Measurements from ENCODE around the gene MRPL55. TPM values are rescaled to one million over a fixed set of nuclear protein-coding genes. Genes with fewer than 3 reads are reported as not detected.

The MRPL55 gene
- 41.7 and 74.7 TPM in 2 replicates for total RNA-seq

DNA sequence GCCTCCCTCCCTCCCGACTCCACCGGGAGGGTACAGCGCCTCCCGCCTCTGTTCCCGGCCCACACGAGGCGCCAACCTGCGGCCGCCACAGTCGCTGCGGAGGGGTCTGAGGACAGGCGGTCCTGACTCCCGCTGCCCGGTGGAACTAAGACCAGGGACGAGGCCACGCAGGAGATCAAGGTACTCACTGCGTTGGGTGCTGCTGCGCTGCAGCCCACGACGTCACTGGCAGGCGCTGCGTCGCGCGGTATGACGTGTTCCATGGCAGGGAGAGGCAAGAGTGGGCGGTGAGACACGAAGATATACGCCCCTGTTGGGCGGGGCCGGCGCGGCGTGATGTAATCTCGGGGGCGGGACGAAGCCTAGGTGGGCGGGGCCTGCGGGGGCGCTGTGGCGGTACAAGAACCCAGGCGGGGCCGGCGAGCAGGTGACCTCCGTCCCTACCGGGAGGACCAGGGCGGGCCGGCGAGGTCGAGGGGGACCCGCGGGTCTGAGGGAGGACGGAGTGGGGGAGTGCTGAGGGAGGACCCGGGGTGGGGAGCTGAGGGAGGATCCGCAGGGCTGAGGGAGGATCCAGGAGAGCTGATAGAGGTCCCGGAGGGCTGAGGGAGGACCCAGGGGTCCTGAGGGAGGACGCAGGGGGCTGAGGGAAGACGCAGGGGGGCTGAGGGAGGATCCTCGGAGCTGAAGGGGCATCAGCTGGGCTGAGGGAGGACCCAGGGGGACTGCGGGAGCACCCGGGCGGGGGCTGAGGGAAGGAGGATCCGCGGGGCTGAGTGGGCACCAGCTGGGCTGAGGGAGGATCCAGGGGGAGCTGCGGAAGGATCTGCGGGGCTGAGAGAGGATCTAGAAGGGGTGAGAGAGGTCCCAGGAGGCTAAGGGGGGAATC, at the start of gene MRPL55:
MRPL55 (minus strand) TSS at position 227 of the 889 bp plus-strand sequence. CDS start 1,039 bp downstream, outside the sequence.

DNA sequence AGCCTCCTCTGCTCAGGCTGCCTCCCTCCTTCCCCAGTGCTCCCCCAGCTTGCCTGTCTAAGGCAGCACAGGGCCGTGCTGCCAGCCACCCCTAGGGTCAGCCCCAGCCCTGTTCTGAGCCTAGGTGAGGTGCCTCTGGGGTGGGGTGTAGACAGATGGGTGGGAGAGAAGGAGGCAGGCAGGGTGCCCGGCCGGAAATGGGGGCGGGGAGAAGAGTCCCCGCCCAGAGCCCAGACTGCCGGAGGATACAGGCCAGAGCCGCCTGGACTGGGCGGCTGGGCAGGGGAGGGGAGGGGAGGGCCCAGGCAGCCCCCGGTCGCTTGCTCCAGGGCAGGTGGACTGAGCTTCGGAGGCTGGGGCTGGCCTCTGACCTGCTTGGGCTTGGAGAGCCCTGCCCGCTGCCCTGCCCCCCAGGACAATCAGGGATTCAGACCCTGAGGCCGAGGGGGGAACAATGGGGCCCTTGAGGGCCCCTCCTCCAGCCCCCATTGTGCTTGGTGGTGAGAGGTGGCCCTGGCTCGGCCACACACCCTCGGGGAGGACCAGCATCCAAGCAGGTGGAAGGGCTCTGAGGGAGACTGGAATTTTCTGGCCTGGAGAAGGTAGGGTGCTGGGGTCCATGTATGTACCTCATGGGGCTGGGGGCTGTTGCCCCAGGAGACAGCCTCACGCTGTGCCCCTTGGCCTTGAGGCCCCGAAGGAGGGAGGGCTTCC, 40.5 kb upstream of the MRPL55 start, which contains the start of gene GJC2:
GJC2 (plus strand) TSS at position 525 of the 714 bp plus-strand sequence. CDS start 7,829 bp downstream, outside the sequence.

DNA sequence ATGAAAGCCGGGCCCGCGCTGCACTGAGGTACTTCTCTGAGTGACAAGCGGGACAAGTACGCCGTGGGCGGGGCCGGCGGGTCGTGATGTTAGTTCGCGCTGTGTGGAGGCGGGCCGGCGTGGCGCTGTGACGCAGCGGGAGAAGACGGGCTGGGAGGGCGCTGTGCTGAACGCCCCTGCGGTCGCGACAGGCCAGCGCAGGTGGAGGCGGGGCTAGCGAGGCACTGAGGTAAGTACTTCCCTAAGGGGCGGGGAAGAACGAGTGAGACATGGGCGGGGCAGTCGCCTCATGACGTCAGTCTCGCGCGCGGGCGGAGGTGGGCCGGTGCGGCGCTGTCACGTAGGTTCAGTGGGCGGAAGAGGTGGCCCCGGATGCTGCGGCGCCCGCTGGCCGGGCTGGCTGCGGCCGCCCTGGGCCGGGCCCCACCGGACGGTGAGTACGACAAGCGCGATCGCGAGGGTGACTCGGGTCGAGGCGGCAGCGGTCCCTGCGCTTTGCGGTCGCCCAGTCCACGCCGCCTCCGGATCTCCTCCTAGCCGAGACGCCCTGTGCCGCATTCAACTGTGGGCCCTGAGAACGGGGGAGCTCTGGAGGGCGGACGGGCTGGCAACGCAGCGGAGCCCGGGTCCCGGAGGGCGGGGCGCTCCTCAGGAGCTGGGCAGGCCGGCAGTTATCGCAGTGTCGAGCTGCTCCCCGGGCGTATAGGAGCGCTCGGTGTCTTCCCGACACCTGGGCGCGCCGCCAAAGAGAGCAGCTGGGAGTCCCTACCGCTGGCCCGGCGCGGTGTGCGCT, 31.0 kb upstream of the MRPL55 start, which contains the start of gene GUK1:
GUK1 (plus strand) TSS at position 349 of the 793 bp plus-strand sequence; CDS start at position 373, 24 bp downstream.

GRCh38 chr1:228102791-228103620, 6.1 kb downstream of the MRPL55 start, which contains the start of gene C1orf35:
TSS of gene C1orf35 (minus strand) at chr1:228103325. CDS start at chr1:228103227, 98 bp downstream.

DNA sequence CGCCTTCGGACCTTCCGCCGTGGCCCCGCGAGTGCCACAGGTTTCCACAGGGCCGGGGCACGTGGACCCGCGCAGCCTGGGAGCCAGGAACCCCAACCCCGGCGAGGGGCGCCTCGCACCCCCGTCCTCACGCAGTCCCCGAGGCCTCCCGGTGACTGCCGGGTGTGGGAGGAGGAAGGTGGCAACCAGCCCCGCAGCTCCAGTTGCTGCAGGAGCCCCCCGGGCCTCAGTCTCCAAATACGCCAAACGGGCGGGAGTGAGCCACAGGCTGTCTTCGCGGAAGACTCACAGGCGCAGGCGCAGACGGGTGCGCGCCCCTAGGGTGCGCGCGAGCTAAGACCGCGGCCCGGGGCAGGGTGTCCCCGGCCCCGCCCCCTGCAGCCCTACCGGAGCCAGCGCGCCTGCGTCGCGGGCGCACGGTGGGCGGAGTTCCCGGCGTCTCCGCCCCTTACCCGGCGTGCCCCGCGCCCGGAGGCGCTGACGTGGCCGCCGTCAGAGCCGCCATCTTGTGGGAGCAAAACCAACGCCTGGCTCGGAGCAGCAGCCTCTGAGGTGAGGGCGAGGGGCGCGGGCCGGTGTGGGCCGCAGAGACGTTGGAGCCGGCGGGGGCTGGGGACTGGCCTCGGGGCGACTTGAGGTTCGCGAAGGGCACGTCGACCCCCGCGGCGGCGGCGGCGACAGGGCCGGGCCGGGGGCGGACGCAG, 26.7 kb downstream of the MRPL55 start, which contains the start of gene ARF1:
ARF1 (plus strand) TSS at position 495 of the 704 bp plus-strand sequence. CDS start 14,407 bp downstream, outside the sequence.

Other genes with a start within 250 kb of the MRPL55 start
- 0.36 TPM in 1 of 2 replicates, not detected in the other for gene WNT9A, start 161.4 kb downstream of the MRPL55 start, total RNA-seq
- not detected in 2 replicates for gene WNT3A, start 102.3 kb downstream of the MRPL55 start, total RNA-seq
- gene ARF1, start 26.6 kb downstream of the MRPL55 start, total RNA-seq, result 454 and 457 TPM in 2 replicates
- gene C1orf35, start 6.0 kb downstream of the MRPL55 start, total RNA-seq, result 5.0 and 13.5 TPM in 2 replicates
- gene GUK1, start 31.0 kb upstream of the MRPL55 start, total RNA-seq, result 343 and 370 TPM in 2 replicates
- 1.4 and 1.5 TPM in 2 replicates for gene GJC2, start 40.6 kb upstream of the MRPL55 start, total RNA-seq
- gene IBA57, start 56.5 kb upstream of the MRPL55 start, total RNA-seq, result 8.1 and 8.5 TPM in 2 replicates
- 1.5 and 2.3 TPM in 2 replicates for gene OBSCN, start 98.7 kb upstream of the MRPL55 start, total RNA-seq